Stimulated activated CD4-positive, alpha-beta T cell treated with anti-CD3 and anti-CD28 coated beads, Interleukin-4, amount 100 ng/mL, for 24 hours (primary cell): Measurements from ENCODE around the gene ATP5F1A.
A peak's percentile ranks its signal among the peaks of the same experiment; 100 is the strongest.

Experiments
- DNase-seq: peaks from one replicate; pipeline ENCODE4 v3.0.0-alpha.2; 2020

The ATP5F1A gene

GRCh38 chr18:46042571-46043123, 55.4 kb downstream of the ATP5F1A start:
- peak; percentile 16 for DNase-seq

DNA sequence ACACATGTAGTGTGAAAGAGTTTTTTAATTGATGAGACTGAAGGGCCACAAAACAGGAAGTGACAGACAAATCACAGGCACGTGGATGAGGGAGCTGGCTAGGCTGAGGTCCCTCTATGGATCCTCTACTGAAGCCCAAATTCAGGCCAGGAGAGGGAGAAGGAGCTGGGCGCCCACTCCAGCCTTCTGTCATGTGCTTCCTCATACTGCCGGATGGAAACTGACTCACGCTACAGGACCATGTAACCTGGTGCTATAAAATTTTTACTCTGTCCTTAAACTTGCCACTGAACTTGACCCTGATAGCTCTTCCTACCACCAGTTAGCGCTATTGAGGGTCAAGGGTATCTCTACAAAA, 57.4 kb downstream of the ATP5F1A start:
- no peak for DNase-seq

DNA sequence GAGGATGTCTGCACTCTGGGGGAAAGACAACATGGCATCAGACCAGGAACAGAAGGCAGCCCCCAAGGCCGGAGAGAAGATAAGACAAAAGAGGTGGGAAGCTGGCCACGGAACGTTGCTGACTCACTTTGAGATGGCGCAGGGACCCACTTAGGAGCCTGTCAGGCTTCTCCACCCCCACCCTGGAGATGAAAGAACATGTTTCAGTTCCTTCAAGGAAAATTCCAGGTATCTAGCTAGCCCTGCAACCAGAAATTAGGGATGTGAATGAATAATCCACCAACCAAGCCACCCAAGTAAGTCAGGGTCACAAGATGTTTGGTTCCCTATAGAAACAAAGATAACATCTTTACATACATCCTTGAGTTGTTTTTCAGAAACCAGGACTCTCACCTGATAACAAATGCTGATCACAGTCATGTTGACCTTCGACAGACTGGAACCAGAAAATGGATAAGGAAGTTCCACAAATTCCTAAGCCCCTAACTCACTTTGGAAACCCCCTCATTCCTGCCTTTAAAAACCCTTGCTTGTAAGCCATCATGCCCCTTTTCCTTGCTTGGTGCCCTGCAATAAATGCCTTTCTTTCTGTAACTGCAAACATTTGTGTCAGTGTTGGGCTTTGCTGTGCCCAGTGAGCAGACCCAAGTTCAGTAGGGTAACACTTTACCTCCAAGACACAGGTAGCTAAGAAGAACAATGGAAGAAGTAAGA, 57.9 kb downstream of the ATP5F1A start:
- no peak for DNase-seq

DNA sequence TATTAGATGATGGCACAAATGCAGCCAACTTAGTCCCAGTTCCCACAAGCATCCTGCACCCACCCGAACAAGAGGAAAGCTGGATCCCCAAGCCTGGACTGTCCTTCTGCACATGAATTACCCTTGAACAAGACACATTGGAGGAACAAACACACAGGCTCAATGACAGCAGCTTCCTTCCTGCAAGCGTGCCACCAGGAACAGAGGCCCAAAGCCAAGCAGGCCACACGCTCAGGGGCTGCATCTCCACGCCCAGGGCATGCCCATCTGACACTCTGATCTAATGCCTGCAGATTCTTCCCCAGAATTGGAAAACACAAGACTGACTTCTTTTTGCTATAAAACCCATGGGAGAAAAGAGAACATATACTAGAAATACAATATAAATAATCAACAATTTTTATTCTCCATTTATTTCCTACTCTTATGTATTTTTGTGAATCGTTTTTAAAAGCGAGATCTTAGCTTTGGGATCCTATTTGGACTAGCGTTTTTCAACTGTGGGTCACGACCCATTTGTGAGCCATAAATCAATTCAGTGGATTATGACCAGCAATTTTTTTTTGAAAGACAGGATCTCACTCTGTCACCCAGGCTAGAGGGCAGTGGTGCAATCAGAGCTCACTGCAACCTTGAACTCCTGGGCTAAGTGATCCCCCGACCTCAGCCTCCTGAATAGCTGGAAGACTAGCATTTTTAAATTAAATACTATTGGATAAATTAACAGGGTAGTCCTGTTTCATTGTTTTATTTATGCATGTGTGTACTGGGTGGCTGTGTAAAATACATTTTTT, 60.4 kb downstream of the ATP5F1A start:
- DNase-seq = no peak

DNA sequence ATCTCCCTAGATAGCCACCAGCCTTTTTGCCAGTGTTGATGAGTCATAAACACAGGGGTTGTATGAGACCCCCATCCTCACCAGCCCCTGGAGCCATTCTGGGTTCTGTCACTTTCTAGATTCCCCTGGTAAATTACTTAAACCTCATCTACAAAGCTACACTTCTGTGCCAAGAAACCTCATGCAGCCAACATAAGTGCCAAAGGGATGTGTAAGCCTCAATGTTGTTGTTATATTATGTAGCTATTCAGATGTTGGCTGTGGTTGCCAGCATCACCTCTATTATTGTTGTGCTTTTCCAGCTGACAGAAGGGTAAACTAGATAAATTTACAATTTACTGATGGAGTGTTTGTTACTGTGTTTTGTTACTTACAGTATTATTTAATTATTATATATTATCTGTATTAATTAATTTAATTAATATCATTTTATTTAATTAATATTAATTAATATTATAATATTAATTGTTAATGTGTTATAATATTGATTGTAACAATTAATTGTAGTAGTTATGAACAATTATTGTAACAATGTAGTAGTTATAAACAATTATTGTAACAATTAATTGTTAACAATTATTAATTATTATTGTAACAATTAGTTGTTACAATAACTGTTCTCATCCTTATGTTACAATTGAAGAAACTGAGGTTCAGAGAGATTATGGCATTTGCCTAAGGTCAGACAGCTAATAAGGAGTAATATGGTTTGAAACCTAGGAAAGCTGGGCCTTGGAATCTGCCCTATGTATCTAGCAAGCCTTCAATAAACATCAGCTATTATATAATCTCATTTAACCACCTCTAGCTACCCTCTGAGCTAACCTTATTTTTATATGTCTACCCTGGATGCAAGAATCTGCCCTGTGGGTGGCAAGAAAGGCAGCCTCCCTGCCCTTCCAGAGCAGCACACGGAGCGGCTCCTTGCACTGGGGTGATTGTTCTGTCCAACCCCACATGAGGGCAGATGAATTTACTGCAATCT, 62.1 kb downstream of the ATP5F1A start:
- no peak for DNase-seq

GRCh38 chr18:46034230-46034629, 63.9 kb downstream of the ATP5F1A start:
- no peak for DNase-seq

- DNase-seq = no peak
Measured at GRCh38 chr18:46031741-46032140, 66.4 kb downstream of the ATP5F1A start.
